ENCODE data around the gene SHLD1. TPM values are rescaled to one million over a fixed set of nuclear protein-coding genes. Genes with fewer than 3 reads are reported as not detected.

SHLD1 gene
- total and polyA plus RNA-seq, 2 experiments from 2014 or later: 2.6 to 6.7 TPM

DNA sequence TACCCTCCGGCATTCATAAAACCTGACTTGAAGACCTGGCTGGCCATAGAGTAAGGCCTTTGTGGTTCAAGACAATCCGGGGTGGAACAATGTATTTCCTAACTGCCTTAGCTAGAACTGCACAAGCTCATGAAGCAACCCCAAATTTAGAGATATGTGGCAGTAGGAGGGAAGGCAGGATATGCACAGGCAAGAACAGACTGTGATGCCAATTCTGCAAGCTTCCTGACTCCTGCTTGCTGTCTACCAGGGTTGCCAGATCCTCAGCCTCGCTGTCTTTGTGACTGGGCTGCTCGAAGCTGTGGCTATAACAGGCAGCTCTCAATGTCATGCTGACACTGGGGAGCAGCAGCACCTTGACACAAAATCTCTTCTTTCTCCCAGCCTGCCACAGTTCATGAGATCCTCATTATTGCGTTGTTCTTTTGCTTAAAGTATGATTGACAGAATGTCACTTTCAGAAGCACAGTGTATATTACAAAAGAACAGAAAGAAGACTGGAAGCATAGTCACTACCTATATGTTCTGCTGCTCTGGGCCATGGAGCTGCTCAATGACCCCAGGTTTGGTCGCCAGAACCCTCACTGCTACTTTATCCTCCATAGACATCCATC is 18.3 kb upstream of the SHLD1 start:
- Histone ChIP-seq H3K36me3 (ENCODE audit: low read depth) (no peaks in the 10 kb centered on the region), H3F3A (ENCODE audit: insufficient read depth) (no peaks in the 10 kb centered on the region), H3K9me2 (ENCODE audit: insufficient read depth) (no peaks in the 10 kb centered on the region), H3K79me2 (ENCODE audit: insufficient read depth) (no peaks in the 10 kb centered on the region), H4K20me1 (ENCODE audit: insufficient read depth) (no peaks in the 10 kb centered on the region), H2AFZ (no peak overlapping the region), H3K4me2 (ENCODE audit: unreplicated experiment) (no peak overlapping the region), H3K27ac (no peak overlapping the region), H3K4me1 (ENCODE audit: insufficient read depth) (no peaks in the 10 kb centered on the region), H3K9ac (no peak overlapping the region), H3K4me3 (no peak overlapping the region), H3K27me3 (replicated peaks; ENCODE audit: insufficient read depth) (no peaks in the 10 kb centered on the region; the same call in 1 of the 2 replicates), H3K9me3 (ENCODE audit: low read depth) (no peaks in the 10 kb centered on the region)
- 45 to 56% methylated on average over 6 of the region's 6 CpGs for WGBS, 2 experiments (ENCODE audit: low coverage in 1 of 2, low lambda C conversion rate in 2 of 2, missing lambda C conversion rate in 2 of 2)
- no peak for TF ChIP-seq EZH2phosphoT487 (IDR thresholded peaks at IDR 0.05; ENCODE audit: insufficient read depth, low read depth)
- TF ChIP-seq EZH2 (IDR thresholded peaks at IDR 0.05; ENCODE audit: insufficient read depth, poor library complexity, severe bottlenecking): no peak
- in situ Hi-C loops (cut with MboI): no loop called here
- DNase-seq: no peak

DNA sequence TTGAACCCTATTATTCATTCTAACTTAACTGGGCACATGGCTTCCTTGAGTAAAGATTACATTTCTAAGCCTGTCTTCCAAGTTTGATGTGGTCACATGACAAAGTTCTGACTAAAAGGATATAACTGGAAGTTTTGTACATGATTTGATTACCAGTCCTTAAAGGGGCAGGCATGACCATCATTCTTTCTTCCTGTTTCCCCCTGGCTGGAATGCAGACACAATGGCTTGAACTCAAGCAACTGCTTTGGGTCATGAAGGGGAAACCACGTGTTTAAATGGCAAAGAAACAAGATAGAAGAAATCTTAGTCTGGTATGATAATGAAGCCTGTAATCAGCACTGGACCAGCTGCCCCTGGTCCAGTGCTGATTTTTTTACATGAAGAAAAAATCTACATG is 15.6 kb upstream of the SHLD1 start:
- H3K36me3 ChIP-seq (ENCODE audit: low read depth): no peaks in the 10 kb centered on the region
- H3K27ac ChIP-seq: no peak overlapping the region
- H3K27me3 ChIP-seq (replicated peaks; ENCODE audit: insufficient read depth): no peaks in the 10 kb centered on the region
- no peaks in the 10 kb centered on the region for H3K79me2 ChIP-seq (ENCODE audit: insufficient read depth)
- H3K9me3 ChIP-seq (ENCODE audit: low read depth): no peaks in the 10 kb centered on the region
- H3K4me3 ChIP-seq: no peak overlapping the region
- no peaks in the 10 kb centered on the region for H4K20me1 ChIP-seq (ENCODE audit: insufficient read depth)
- H3K9me2 ChIP-seq (ENCODE audit: insufficient read depth): no peaks in the 10 kb centered on the region
- in situ Hi-C loops (cut with MboI): no loop called here
- no peak overlapping the region for H2AFZ ChIP-seq
- H3F3A ChIP-seq (ENCODE audit: insufficient read depth): no peaks in the 10 kb centered on the region
- H3K4me2 ChIP-seq (ENCODE audit: unreplicated experiment): no peak overlapping the region
- no peak overlapping the region for H3K9ac ChIP-seq
- no peak for DNase-seq
- WGBS, 2 experiments (ENCODE audit: low coverage in 1 of 2, low lambda C conversion rate in 2 of 2, missing lambda C conversion rate in 2 of 2): 33 to 52% methylated on average over 1 of the region's 1 CpG
- peaks cover 7% of the 10 kb centered on the region; the same call in 1 of the 2 replicates for H3K4me1 ChIP-seq (ENCODE audit: insufficient read depth)
- TF ChIP-seq EZH2phosphoT487 (IDR thresholded peaks at IDR 0.05; ENCODE audit: insufficient read depth, low read depth) (no peak), EZH2 (IDR thresholded peaks at IDR 0.05; ENCODE audit: insufficient read depth, poor library complexity, severe bottlenecking) (no peak)

DNA sequence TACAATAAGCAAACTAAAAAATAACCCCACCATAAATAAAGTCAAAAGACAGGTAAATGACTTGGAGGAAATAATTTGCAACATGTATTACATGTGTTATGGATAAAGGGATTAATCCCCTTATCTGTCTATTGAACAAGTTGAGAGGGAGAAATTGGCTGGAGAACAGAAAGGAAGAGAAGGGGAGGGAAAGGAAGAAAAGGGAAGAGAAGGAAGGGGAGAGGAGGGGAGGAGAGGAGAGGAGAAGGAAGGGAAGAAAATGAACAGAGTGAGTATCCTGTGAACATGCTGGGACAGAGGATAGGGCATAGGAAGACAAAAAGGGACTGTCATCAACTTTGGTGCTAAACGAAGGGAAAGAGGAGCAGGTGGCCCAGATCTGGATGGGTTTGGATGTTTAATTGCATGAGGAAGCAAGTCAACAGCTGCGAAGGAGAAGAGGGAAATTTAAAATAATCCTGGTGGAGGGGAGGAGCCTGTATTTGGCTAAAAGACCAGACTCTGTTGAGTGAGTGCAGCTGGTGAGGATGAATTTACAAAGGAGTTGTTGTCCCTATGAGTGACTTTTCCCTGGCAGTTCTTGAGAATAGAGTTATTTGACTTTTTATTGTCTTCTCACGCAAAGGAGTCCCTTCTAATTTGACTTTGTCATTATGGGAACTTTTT is 14.2 kb upstream of the SHLD1 start:
- no peaks in the 10 kb centered on the region for H4K20me1 ChIP-seq (ENCODE audit: insufficient read depth)
- no peaks in the 10 kb centered on the region for H3K9me3 ChIP-seq (ENCODE audit: low read depth)
- no peak overlapping the region for H2AFZ ChIP-seq
- H3K9ac ChIP-seq: no peak overlapping the region
- no peaks in the 10 kb centered on the region for H3K9me2 ChIP-seq (ENCODE audit: insufficient read depth)
- WGBS, 2 experiments (ENCODE audit: low coverage in 1 of 2, low lambda C conversion rate in 2 of 2, missing lambda C conversion rate in 2 of 2): 18 to 21% methylated on average over 3 of the region's 3 CpGs
- in situ Hi-C loops (cut with MboI): no loop called here
- H3K27me3 ChIP-seq (replicated peaks; ENCODE audit: insufficient read depth): no peaks in the 10 kb centered on the region
- H3K27ac ChIP-seq: no peak overlapping the region
- no peaks in the 10 kb centered on the region for H3K79me2 ChIP-seq (ENCODE audit: insufficient read depth)
- H3K4me3 ChIP-seq: no peak overlapping the region
- TF ChIP-seq EZH2phosphoT487 (IDR thresholded peaks at IDR 0.05; ENCODE audit: insufficient read depth, low read depth): no peak
- TF ChIP-seq EZH2 (IDR thresholded peaks at IDR 0.05; ENCODE audit: insufficient read depth, poor library complexity, severe bottlenecking): no peak
- H3K36me3 ChIP-seq (ENCODE audit: low read depth): no peaks in the 10 kb centered on the region
- DNase-seq: no peak
- H3K4me2 ChIP-seq (ENCODE audit: unreplicated experiment): no peak overlapping the region
- H3K4me1 ChIP-seq (ENCODE audit: insufficient read depth): peaks cover 7% of the 10 kb centered on the region; the same call in 1 of the 2 replicates
- H3F3A ChIP-seq (ENCODE audit: insufficient read depth): no peaks in the 10 kb centered on the region

DNA sequence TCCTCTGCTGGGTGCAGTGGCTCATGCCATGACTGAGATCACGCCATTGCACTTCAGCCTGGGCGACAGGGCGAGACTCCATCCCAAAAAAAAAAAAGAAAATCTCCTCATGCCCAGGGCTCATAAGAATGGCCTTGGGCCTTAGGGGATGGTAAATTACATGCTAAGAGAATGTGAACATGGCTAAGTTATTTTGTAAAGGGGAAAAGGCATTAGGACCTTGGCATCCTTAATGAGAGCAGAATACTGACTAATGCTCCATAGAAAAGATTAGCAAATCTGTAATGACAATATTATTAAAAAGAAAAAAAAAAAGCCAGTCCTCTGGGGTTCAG is 12.6 kb upstream of the SHLD1 start:
- no peak overlapping the region for H2AFZ ChIP-seq
- peak overlapping the region; percentile 33 for H3K4me2 ChIP-seq (ENCODE audit: unreplicated experiment)
- H3K4me1 ChIP-seq (ENCODE audit: insufficient read depth): peaks cover 7% of the 10 kb centered on the region; the same call in 1 of the 2 replicates
- H3K9me3 ChIP-seq (ENCODE audit: low read depth): no peaks in the 10 kb centered on the region
- H3K27ac ChIP-seq: no peak overlapping the region
- TF ChIP-seq EZH2phosphoT487 (IDR thresholded peaks at IDR 0.05; ENCODE audit: insufficient read depth, low read depth) (no peak), EZH2 (IDR thresholded peaks at IDR 0.05; ENCODE audit: insufficient read depth, poor library complexity, severe bottlenecking) (no peak)
- WGBS, 2 experiments (ENCODE audit: low coverage in 1 of 2, low lambda C conversion rate in 2 of 2, missing lambda C conversion rate in 2 of 2): 59 to 62% methylated on average over 3 of the region's 3 CpGs
- H3K4me3 ChIP-seq: no peak overlapping the region
- H3K36me3 ChIP-seq (ENCODE audit: low read depth): no peaks in the 10 kb centered on the region
- no peak overlapping the region for H3K9ac ChIP-seq
- no peaks in the 10 kb centered on the region for H3F3A ChIP-seq (ENCODE audit: insufficient read depth)
- no peaks in the 10 kb centered on the region for H3K27me3 ChIP-seq (replicated peaks; ENCODE audit: insufficient read depth)
- H3K79me2 ChIP-seq (ENCODE audit: insufficient read depth): no peaks in the 10 kb centered on the region
- no peaks in the 10 kb centered on the region for H3K9me2 ChIP-seq (ENCODE audit: insufficient read depth)
- in situ Hi-C loops (cut with MboI): no loop called here
- no peak for DNase-seq
- no peaks in the 10 kb centered on the region for H4K20me1 ChIP-seq (ENCODE audit: insufficient read depth)

Data from GM23248 (cell line).